ENCODE results near the gene C7orf25.

GRCh38 chr7:42952328-42952727 is 40.5 kb upstream of the C7orf25 start:
- TF ChIP-seq CEBPB (IDR thresholded peaks at IDR 0.05) (no peak), FOXM1 (IDR thresholded peaks at IDR 0.05; ENCODE audit: borderline replicate concordance, low read depth) (no peak), TCF12 (IDR thresholded peaks at IDR 0.05; ENCODE audit: low read depth) (no peak), YY1 (IDR thresholded peaks at IDR 0.05; ENCODE audit: low read depth) (no peak), TEAD4 (IDR thresholded peaks at IDR 0.05) (no peak), ZBTB7A (IDR thresholded peaks at IDR 0.05; ENCODE audit: low read depth) (no peak), TAF1 (IDR thresholded peaks at IDR 0.05; ENCODE audit: low read depth) (no peak), RAD21 (IDR thresholded peaks at IDR 0.05; ENCODE audit: low read depth) (no peak), MAX (IDR thresholded peaks at IDR 0.05) (no peak), EP300 (IDR thresholded peaks at IDR 0.05; ENCODE audit: borderline replicate concordance) (no peak), EGR1 (IDR thresholded peaks at IDR 0.05) (no peak), REST (IDR thresholded peaks at IDR 0.05; ENCODE audit: low read depth) (no peak), CREB1 (IDR thresholded peaks at IDR 0.05; ENCODE audit: low read depth) (no peak)

Measured in Ishikawa (cell line).